HepG2 (cell line): Measurements from ENCODE around the gene DGCR8. TPM values are rescaled to one million over a fixed set of nuclear protein-coding genes. Genes with fewer than 3 reads are reported as not detected.

ENCODE experiments used
- ATAC-seq: fragments of 200-7000 bp; cut with Tn5 transposase; 3 replicates; pipeline ENCODE4 v1.9.1; 2020; ENCODE audit warnings: mild to moderate bottlenecking, moderate library complexity
- BruUV-seq: library from RNA; stranded (reverse); fragments of 400-500 nt; replicated peaks from 2 replicates; lab custom pipeline; 2021; lab: Mats Ljungman, UMichigan
- CTCF ChIA-PET: fragments of 300-600 bp; formaldehyde crosslinking; extraction: SDS; loops from one replicate; lab custom pipeline; 2021; ENCODE audit warnings: low total read pairs, inconsistent platforms, low intra/inter-chr PET ratio; lab: Yijun Ruan, JAX
- POLR2A ChIA-PET: fragments of 350-600 bp; sonication (Branson Sonifier 250); formaldehyde crosslinking; loops from one replicate; lab custom pipeline; 2020; ENCODE audit warnings: antibody characterized with exemption, inconsistent platforms; lab: Yijun Ruan, JAX
- DNase-seq: peaks from one replicate; pipeline ENCODE4 v3.0.0-alpha.2; 2015; ENCODE audit warnings: low spot score
- FAIRE-seq: peaks from 3 replicates; lab custom pipeline; 2011; peaks lifted over from hg19 to GRCh38; lab: Jason Lieb, UNC
- H2AFZ ChIP-seq: one replicate; pipeline ENCODE4 v1.6.1; 2011; ENCODE audit warnings: low read length, inconsistent platforms
- H3K27ac ChIP-seq: fragments of 300-600 bp; 3 replicates; pipeline ENCODE4 v1.8.0; 2011; ENCODE audit warnings: mixed run types, mild to moderate bottlenecking, mixed read lengths, low read length, inconsistent platforms; ENCODE audit not compliant: insufficient read depth; ENCODE audit errors: extremely low read length
- H3K27me3 ChIP-seq, 2 experiments: fragments of 200-600 bp in 1 of 2; 2 replicates in 1 of 2; 3 replicates in 1 of 2; pipeline versions ENCODE4 v1.6.0 to v1.8.0; 2011; ENCODE audit warnings: low read length in 2 of 2, mild to moderate bottlenecking in 2 of 2, moderate library complexity in 2 of 2, inconsistent platforms in 1 of 2; ENCODE audit not compliant: insufficient read depth in 2 of 2, control insufficient read depth in 1 of 2
- H3K36me3 ChIP-seq, 2 experiments: fragments of 200-600 bp in 1 of 2; replicated peaks in 1 of 2; 2 replicates in 1 of 2; 3 replicates in 1 of 2; pipeline versions ENCODE4 v1.5.1 to v1.8.0; 2011; ENCODE audit warnings: low read length in 2 of 2, inconsistent platforms in 1 of 2; ENCODE audit not compliant: insufficient read depth in 2 of 2, control insufficient read depth in 1 of 2
- H3K4me1 ChIP-seq: 2 replicates; pipeline ENCODE4 v1.5.1; 2012; ENCODE audit warnings: low read length, inconsistent platforms; ENCODE audit not compliant: insufficient read depth
- H3K4me2 ChIP-seq: 2 replicates; pipeline ENCODE4 v1.6.0; 2011; ENCODE audit warnings: low read depth, low read length, inconsistent platforms
- H3K4me3 ChIP-seq, 3 experiments: fragments of 200-600 bp in 1 of 3; sonication (generic), shearing (Covaris generic) in 1 of 3; replicated peaks in 1 of 3; 2 replicates each; pipeline ENCODE4 v1.5.1; 2011 to 2016; ENCODE audit warnings: low read length in 3 of 3, inconsistent platforms in 2 of 3, low read depth in 2 of 3, mild to moderate bottlenecking in 2 of 3, control low read depth in 1 of 3, mixed read lengths in 1 of 3; ENCODE audit not compliant: insufficient read depth in 1 of 3
- H3K79me2 ChIP-seq: one replicate; pipeline ENCODE4 v1.6.1; 2011; ENCODE audit warnings: low read length, inconsistent platforms; ENCODE audit not compliant: insufficient read depth
- H3K9ac ChIP-seq: 2 replicates; pipeline ENCODE4 v1.6.0; 2011; ENCODE audit warnings: mild to moderate bottlenecking, low read depth, low read length, inconsistent platforms; ENCODE audit not compliant: insufficient read depth
- H3K9me3 ChIP-seq: 2 replicates; pipeline ENCODE4 v1.5.1; 2012; ENCODE audit warnings: mild to moderate bottlenecking, low read length
- H4K20me1 ChIP-seq: 2 replicates; pipeline ENCODE4 v1.6.0; 2011; ENCODE audit warnings: inconsistent platforms, mild to moderate bottlenecking, low read length, moderate library complexity; ENCODE audit not compliant: insufficient read depth
- GFI1 ChIP-seq: sonication (generic); formaldehyde crosslinking; IDR thresholded peaks from 2 replicates; pipeline ENCODE4 v1.5.0; 2020; ENCODE audit warnings: missing genetic modification reagents, mild to moderate bottlenecking, borderline replicate concordance
- KAT7 ChIP-seq: IDR thresholded peaks from 2 replicates; pipeline ENCODE4 v1.6.1; 2018; ENCODE audit warnings: borderline replicate concordance, missing compliant biosample characterization
- MED8 ChIP-seq: sonication (generic); formaldehyde crosslinking; IDR thresholded peaks from 2 replicates; pipeline ENCODE4 v1.8.1; 2023; ENCODE audit warnings: mild to moderate bottlenecking, missing genetic modification reagents; ENCODE audit not compliant: insufficient replicate concordance
- PBX3 ChIP-seq: sonication (generic); formaldehyde crosslinking; IDR thresholded peaks from 2 replicates; pipeline ENCODE4 v1.8.1; 2023; ENCODE audit warnings: missing genetic modification reagents, inconsistent platforms, borderline replicate concordance
- PCBP2 ChIP-seq: fragments of 200-400 bp; formaldehyde crosslinking; optimal IDR thresholded peaks from 2 replicates; pipeline ENCODE3; 2018; ENCODE audit warnings: low read length, low read depth; ENCODE audit not compliant: poor library complexity, severe bottlenecking
- SNRNP70 ChIP-seq: fragments of 200-400 bp; formaldehyde crosslinking; IDR thresholded peaks from 2 replicates; pipeline ENCODE4 v1.6.1; 2017; ENCODE audit warnings: mild to moderate bottlenecking, low read depth, low read length, moderate library complexity
- SOX6 ChIP-seq, 2 experiments: fragments of 450-650 bp in 1 of 2; sonication (generic) in 1 of 2; formaldehyde crosslinking in 1 of 2; IDR thresholded peaks; 2 replicates each; pipeline versions ENCODE4 v1.4.0 to v1.6.1; 2017 to 2020; ENCODE audit warnings: antibody characterized with exemption in 1 of 2, mild to moderate bottlenecking in 1 of 2, missing genetic modification reagents in 1 of 2
- ZBTB1 ChIP-seq: sonication (generic); formaldehyde crosslinking; IDR thresholded peaks from 2 replicates; pipeline ENCODE4 v1.4.0; 2020; ENCODE audit warnings: missing genetic modification reagents, borderline replicate concordance
- ZIK1 ChIP-seq: sonication (generic); formaldehyde crosslinking; IDR thresholded peaks from 2 replicates; pipeline ENCODE4 v1.5.0; 2020; ENCODE audit warnings: mild to moderate bottlenecking, low read depth, missing genetic modification reagents, borderline replicate concordance
- ZNF230 ChIP-seq: sonication (generic); formaldehyde crosslinking; IDR thresholded peaks from 2 replicates; pipeline ENCODE4 v1.4.0; 2020; ENCODE audit warnings: mild to moderate bottlenecking, missing genetic modification reagents
- ZNF33B ChIP-seq: sonication (generic); formaldehyde crosslinking; IDR thresholded peaks from 2 replicates; pipeline ENCODE4 v1.5.1; 2020; ENCODE audit warnings: mild to moderate bottlenecking, missing genetic modification reagents
- ZNF407 ChIP-seq: sonication (generic); formaldehyde crosslinking; IDR thresholded peaks from one replicate; pipeline ENCODE4 v1.5.1; 2020; ENCODE audit warnings: mild to moderate bottlenecking, missing genetic modification reagents; ENCODE audit errors: not compliant biosample characterization
- ZNF644 ChIP-seq: IDR thresholded peaks from 2 replicates; pipeline ENCODE4 v1.6.1; 2016; ENCODE audit warnings: low read depth
- WGBS: methylation state at CpG from one replicate; pipeline ENCODE4 v1.1.6; 2017; ENCODE audit warnings: low lambda C conversion rate; 5-methylcytosine and 5-hydroxymethylcytosine counted together
- in situ Hi-C: cut with HindIII; loops from 2 replicates; pipeline ENCODE4 v1.10.0; 2017; ENCODE audit warnings: low pct_unique_long_range_greater_than_20kb; ENCODE audit not compliant: extremely low pct_ligation_motif_present
- intact Hi-C: fragments of 100-400 bp; cut with micrococcal nuclease; formaldehyde crosslinking; loops from one replicate; pipeline ENCODE4 v1.10.0; 2022; ENCODE audit not compliant: unreplicated experiment
- polyA plus RNA-seq, 8 experiments: library from polyadenylated mRNA; depleted of rRNA in 3 of 8; stranded (reverse) in 7 of 8; unstranded in 1 of 8; fragments of >200 nt; fragmentation: Illumina TruSeq in 4 of 8; extraction: Trizol in 4 of 8; gene quantifications; 2 replicates each; pipeline versions ENCODE4 v1.2.1 to v1.2.3, GENCODE V29; 2011 to 2016; ENCODE audit warnings: low read depth in 4 of 8, missing spikeins in 1 of 8, mixed read lengths in 1 of 8; ENCODE audit not compliant: insufficient read depth in 1 of 8
- total RNA-seq, 5 experiments: library from RNA; depleted of rRNA; stranded (reverse); fragments of >200 nt; fragmentation: Illumina TruSeq; extraction: Trizol; gene quantifications; 2 replicates each; pipeline ENCODE4 v1.2.3, GENCODE V29; 2016; ENCODE audit warnings: low read depth in 1 of 5

Gene DGCR8
- total and polyA plus RNA-seq, 2 of the 13 experiments (the other 11 are each of a cell fraction or from before 2014, with no cell fraction given), result 10.2 to 23.2 TPM

GRCh38 chr22:20057596-20058268 is 22.3 kb upstream of the DGCR8 start:
- WGBS, result 94% methylated on average over 10 of the region's 13 CpGs
- DNase-seq (no peak), ATAC-seq (no peak), FAIRE-seq (no peak)
- H3K4me2 ChIP-seq, result no peak overlapping the region
- H3K9ac ChIP-seq, result no peak overlapping the region
- H3K79me2 ChIP-seq, result no peaks in the 10 kb centered on the region
- POLR2A ChIA-PET, result no interaction called here
- intact Hi-C loops, result no loop called here
- no peak overlapping the region for H3K4me3 ChIP-seq
- no peak overlapping the region for H2AFZ ChIP-seq
- no peaks in the 10 kb centered on the region for H3K9me3 ChIP-seq
- H3K27me3 ChIP-seq, result no peaks in the 10 kb centered on the region
- in situ Hi-C loops, result no loop called here
- CTCF ChIA-PET, result no interaction called here
- no TSS peak for BruUV-seq
- H4K20me1 ChIP-seq, result no peaks in the 10 kb centered on the region
- H3K4me1 ChIP-seq, result no peaks in the 10 kb centered on the region
- peaks cover 1 to 24% of the 10 kb centered on the region in 2 experiments; a peak in 2 of 5 replicates for H3K36me3 ChIP-seq
- H3K27ac ChIP-seq, result no peak overlapping the region
- no peak for TF ChIP-seq KAT7
- no peak for TF ChIP-seq ZIK1
- TF ChIP-seq PBX3 (CRISPR knock-in tag), result no peak
- no peak for TF ChIP-seq SNRNP70
- no peak for TF ChIP-seq GFI1 (CRISPR knock-in tag)
- TF ChIP-seq SOX6 (IDR thresholded peaks at IDR 0.05), result no peak
- TF ChIP-seq SOX6 (CRISPR knock-in tag; IDR thresholded peaks at IDR 0.05), result no peak
- no peak for TF ChIP-seq PCBP2
- no peak for TF ChIP-seq ZBTB1
- TF ChIP-seq ZNF644 (CRISPR knock-in tag), result no peak
- TF ChIP-seq MED8 (CRISPR knock-in tag), result no peak
- TF ChIP-seq ZNF407 (CRISPR knock-in tag), result no peak
- no peak for TF ChIP-seq ZNF33B (CRISPR knock-in tag)
- no peak for TF ChIP-seq ZNF230 (CRISPR knock-in tag)
